Measurements from ENCODE around the gene WNT9B. TPM values are rescaled to one million over a fixed set of nuclear protein-coding genes. Genes with fewer than 3 reads are reported as not detected.

The WNT9B gene
- total and polyA plus RNA-seq, 2 of the 13 experiments (the other 11 are each of a cell fraction or from before 2014, with no cell fraction given), result not detected

- TF ChIP-seq, protein P1, sequence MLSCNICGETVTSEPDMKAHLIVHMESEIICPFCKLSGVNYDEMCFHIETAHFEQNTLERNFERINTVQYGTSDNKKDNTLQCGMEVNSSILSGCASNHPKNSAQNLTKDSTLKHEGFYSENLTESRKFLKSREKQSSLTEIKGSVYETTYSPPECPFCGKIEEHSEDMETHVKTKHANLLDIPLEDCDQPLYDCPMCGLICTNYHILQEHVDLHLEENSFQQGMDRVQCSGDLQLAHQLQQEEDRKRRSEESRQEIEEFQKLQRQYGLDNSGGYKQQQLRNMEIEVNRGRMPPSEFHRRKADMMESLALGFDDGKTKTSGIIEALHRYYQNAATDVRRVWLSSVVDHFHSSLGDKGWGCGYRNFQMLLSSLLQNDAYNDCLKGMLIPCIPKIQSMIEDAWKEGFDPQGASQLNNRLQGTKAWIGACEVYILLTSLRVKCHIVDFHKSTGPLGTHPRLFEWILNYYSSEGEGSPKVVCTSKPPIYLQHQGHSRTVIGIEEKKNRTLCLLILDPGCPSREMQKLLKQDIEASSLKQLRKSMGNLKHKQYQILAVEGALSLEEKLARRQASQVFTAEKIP (CRISPR knock-in tag; IDR thresholded peaks at IDR 0.05; ENCODE audit: borderline replicate concordance), result no peak
- TF ChIP-seq, protein P2, sequence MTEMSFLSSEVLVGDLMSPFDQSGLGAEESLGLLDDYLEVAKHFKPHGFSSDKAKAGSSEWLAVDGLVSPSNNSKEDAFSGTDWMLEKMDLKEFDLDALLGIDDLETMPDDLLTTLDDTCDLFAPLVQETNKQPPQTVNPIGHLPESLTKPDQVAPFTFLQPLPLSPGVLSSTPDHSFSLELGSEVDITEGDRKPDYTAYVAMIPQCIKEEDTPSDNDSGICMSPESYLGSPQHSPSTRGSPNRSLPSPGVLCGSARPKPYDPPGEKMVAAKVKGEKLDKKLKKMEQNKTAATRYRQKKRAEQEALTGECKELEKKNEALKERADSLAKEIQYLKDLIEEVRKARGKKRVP (CRISPR knock-in tag; IDR thresholded peaks at IDR 0.05), result no peak
- TF ChIP-seq PHF21A (CRISPR knock-in tag; IDR thresholded peaks at IDR 0.05) (0 out of 2 replicates have a peak, but pooled peaks have one; percentile 17), ZZZ3 (CRISPR knock-in tag; IDR thresholded peaks at IDR 0.05; ENCODE audit: borderline replicate concordance) (no peak), ZNF33A (CRISPR knock-in tag; IDR thresholded peaks at IDR 0.05; ENCODE audit: borderline replicate concordance) (no peak), MAFG (CRISPR knock-in tag; IDR thresholded peaks at IDR 0.05) (no peak), ZBTB38 (CRISPR knock-in tag; IDR thresholded peaks at IDR 0.05) (0 out of 2 replicates have a peak, but pooled peaks have one; percentile 16), ZXDC (CRISPR knock-in tag; IDR thresholded peaks at IDR 0.05) (no peak), TAF15 (IDR thresholded peaks at IDR 0.05; ENCODE audit: low read depth, low read length, poor library complexity, severe bottlenecking) (no peak), ATRX (CRISPR knock-in tag; IDR thresholded peaks at IDR 0.05; ENCODE audit: borderline replicate concordance) (no peak), ZNF547 (CRISPR knock-in tag; IDR thresholded peaks at IDR 0.05) (no peak), ZNF570 (CRISPR knock-in tag; IDR thresholded peaks at IDR 0.05; ENCODE audit: borderline replicate concordance) (no peak), ZNF225 (CRISPR knock-in tag; IDR thresholded peaks at IDR 0.05) (no peak), HHEX (CRISPR knock-in tag; IDR thresholded peaks at IDR 0.05) (no peak)
- TF ChIP-seq, protein P3, sequence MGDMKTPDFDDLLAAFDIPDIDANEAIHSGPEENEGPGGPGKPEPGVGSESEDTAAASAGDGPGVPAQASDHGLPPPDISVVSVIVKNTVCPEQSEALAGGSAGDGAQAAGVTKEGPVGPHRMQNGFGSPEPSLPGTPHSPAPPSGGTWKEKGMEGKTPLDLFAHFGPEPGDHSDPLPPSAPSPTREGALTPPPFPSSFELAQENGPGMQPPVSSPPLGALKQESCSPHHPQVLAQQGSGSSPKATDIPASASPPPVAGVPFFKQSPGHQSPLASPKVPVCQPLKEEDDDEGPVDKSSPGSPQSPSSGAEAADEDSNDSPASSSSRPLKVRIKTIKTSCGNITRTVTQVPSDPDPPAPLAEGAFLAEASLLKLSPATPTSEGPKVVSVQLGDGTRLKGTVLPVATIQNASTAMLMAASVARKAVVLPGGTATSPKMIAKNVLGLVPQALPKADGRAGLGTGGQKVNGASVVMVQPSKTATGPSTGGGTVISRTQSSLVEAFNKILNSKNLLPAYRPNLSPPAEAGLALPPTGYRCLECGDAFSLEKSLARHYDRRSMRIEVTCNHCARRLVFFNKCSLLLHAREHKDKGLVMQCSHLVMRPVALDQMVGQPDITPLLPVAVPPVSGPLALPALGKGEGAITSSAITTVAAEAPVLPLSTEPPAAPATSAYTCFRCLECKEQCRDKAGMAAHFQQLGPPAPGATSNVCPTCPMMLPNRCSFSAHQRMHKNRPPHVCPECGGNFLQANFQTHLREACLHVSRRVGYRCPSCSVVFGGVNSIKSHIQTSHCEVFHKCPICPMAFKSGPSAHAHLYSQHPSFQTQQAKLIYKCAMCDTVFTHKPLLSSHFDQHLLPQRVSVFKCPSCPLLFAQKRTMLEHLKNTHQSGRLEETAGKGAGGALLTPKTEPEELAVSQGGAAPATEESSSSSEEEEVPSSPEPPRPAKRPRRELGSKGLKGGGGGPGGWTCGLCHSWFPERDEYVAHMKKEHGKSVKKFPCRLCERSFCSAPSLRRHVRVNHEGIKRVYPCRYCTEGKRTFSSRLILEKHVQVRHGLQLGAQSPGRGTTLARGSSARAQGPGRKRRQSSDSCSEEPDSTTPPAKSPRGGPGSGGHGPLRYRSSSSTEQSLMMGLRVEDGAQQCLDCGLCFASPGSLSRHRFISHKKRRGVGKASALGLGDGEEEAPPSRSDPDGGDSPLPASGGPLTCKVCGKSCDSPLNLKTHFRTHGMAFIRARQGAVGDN (CRISPR knock-in tag; IDR thresholded peaks at IDR 0.05), result no peak
- TF ChIP-seq, protein P4, sequence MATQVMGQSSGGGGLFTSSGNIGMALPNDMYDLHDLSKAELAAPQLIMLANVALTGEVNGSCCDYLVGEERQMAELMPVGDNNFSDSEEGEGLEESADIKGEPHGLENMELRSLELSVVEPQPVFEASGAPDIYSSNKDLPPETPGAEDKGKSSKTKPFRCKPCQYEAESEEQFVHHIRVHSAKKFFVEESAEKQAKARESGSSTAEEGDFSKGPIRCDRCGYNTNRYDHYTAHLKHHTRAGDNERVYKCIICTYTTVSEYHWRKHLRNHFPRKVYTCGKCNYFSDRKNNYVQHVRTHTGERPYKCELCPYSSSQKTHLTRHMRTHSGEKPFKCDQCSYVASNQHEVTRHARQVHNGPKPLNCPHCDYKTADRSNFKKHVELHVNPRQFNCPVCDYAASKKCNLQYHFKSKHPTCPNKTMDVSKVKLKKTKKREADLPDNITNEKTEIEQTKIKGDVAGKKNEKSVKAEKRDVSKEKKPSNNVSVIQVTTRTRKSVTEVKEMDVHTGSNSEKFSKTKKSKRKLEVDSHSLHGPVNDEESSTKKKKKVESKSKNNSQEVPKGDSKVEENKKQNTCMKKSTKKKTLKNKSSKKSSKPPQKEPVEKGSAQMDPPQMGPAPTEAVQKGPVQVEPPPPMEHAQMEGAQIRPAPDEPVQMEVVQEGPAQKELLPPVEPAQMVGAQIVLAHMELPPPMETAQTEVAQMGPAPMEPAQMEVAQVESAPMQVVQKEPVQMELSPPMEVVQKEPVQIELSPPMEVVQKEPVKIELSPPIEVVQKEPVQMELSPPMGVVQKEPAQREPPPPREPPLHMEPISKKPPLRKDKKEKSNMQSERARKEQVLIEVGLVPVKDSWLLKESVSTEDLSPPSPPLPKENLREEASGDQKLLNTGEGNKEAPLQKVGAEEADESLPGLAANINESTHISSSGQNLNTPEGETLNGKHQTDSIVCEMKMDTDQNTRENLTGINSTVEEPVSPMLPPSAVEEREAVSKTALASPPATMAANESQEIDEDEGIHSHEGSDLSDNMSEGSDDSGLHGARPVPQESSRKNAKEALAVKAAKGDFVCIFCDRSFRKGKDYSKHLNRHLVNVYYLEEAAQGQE (IDR thresholded peaks at IDR 0.05; ENCODE audit: borderline replicate concordance in 1 of 2, low read depth in 1 of 2, low read length in 2 of 2), result no peak
Measured at GRCh38 chr17:46894024-46894423, 42.6 kb downstream of the WNT9B start (continued).
